NCI-H187 (cell line): ENCODE measurements around the gene ZSWIM9.
A peak's percentile ranks its signal among the peaks of the same experiment; 100 is the strongest.

ENCODE experiments used
- DNase-seq, 2 experiments: peaks; one replicate each; lab custom pipeline; 2025; lab: John Stamatoyannopoulos, UW

Gene ZSWIM9

GRCh38 chr19:48174445-48175030 is 4.1 kb downstream of the ZSWIM9 start:
- no peak for DNase-seq

- DNase-seq: no peak
These were observed 5.1 kb downstream of the ZSWIM9 start for GRCh38 chr19:48175578-48175977.

- DNase-seq: no peak
These were observed 5.7 kb downstream of the ZSWIM9 start for GRCh38 chr19:48176226-48176625.

GRCh38 chr19:48181505-48181904 is 11.0 kb downstream of the ZSWIM9 start:
- DNase-seq: no peak

- no peak for DNase-seq
These were observed 12.0 kb downstream of the ZSWIM9 start for GRCh38 chr19:48182434-48182833.

- no peak for DNase-seq
These were observed 12.9 kb downstream of the ZSWIM9 start for GRCh38 chr19:48183356-48183755.

GRCh38 chr19:48186015-48186414 is 15.5 kb downstream of the ZSWIM9 start:
- DNase-seq: no peak

- no peak for DNase-seq
These were observed 16.1 kb downstream of the ZSWIM9 start for GRCh38 chr19:48186541-48186991.

GRCh38 chr19:48190288-48190884 is 19.9 kb downstream of the ZSWIM9 start:
- no peak for DNase-seq

GRCh38 chr19:48190885-48191284 is 20.4 kb downstream of the ZSWIM9 start:
- no peak for DNase-seq

GRCh38 chr19:48192750-48193149 is 22.3 kb downstream of the ZSWIM9 start:
- DNase-seq: no peak

- DNase-seq: no peak
These were observed 23.8 kb downstream of the ZSWIM9 start for GRCh38 chr19:48194041-48194843.

- DNase-seq: no peak
These were observed 24.7 kb downstream of the ZSWIM9 start for GRCh38 chr19:48194844-48195830.

GRCh38 chr19:48196321-48196763 is 25.9 kb downstream of the ZSWIM9 start:
- no peak for DNase-seq

- no peak for DNase-seq
These were observed 26.6 kb downstream of the ZSWIM9 start for GRCh38 chr19:48196933-48197665.

GRCh38 chr19:48203222-48203793 is 32.8 kb downstream of the ZSWIM9 start:
- DNase-seq: no peak

- DNase-seq: peak; percentile 96 to 99
These were observed 33.5 kb downstream of the ZSWIM9 start for GRCh38 chr19:48203794-48204628.

GRCh38 chr19:48206397-48207093 is 36.1 kb downstream of the ZSWIM9 start:
- DNase-seq: no peak

GRCh38 chr19:48210005-48210404 is 39.5 kb downstream of the ZSWIM9 start:
- DNase-seq: no peak
